ENCODE results near the gene SLC23A2.

DNA sequence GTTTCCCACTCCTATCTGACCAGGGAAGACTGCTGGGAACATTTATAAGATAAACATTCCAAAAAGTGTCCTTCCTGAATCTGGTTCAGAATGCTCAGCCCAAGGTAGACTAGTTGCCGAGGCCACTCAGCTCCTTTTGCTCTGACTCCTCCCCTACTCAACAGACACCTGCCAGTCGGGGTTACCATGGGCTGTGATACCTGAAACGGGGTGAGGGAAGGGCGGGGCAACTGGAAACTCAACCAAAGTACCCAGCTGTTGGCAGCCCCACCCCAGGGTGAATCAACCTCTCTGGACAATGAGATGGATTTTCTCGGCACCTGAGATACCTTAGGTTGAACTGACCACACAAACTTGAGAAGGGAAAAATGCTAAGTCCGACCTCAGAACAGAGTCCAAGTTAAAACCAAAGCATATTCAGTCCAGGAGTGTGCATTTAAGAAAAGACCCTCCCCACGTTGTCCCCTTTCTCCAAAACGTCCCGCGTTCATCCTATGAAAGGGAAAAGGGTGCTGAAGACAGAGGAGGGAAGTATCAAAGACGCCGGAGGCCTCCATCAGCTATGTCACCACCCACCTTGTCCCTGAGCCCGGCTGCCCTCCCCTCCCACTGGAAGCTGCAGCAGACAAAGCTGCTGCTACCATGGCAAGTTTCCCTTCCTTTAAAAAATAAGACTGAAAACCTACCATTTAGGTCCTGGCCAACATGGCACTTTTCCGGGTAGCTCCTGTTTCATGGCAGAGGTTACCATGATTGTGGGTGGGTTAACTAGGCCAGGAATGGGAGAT, 100.1 kb downstream of the SLC23A2 start:
- TF ChIP-seq POLR2A (IDR thresholded peaks at IDR 0.05) (no peak), POLR2AphosphoS5 (IDR thresholded peaks at IDR 0.05) (no peak)
- TF ChIP-seq, protein P1, sequence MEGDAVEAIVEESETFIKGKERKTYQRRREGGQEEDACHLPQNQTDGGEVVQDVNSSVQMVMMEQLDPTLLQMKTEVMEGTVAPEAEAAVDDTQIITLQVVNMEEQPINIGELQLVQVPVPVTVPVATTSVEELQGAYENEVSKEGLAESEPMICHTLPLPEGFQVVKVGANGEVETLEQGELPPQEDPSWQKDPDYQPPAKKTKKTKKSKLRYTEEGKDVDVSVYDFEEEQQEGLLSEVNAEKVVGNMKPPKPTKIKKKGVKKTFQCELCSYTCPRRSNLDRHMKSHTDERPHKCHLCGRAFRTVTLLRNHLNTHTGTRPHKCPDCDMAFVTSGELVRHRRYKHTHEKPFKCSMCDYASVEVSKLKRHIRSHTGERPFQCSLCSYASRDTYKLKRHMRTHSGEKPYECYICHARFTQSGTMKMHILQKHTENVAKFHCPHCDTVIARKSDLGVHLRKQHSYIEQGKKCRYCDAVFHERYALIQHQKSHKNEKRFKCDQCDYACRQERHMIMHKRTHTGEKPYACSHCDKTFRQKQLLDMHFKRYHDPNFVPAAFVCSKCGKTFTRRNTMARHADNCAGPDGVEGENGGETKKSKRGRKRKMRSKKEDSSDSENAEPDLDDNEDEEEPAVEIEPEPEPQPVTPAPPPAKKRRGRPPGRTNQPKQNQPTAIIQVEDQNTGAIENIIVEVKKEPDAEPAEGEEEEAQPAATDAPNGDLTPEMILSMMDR (IDR thresholded peaks at IDR 0.05) = no peak

All from stomach (tissue), 4 donors.